Endothelial cell (in vitro differentiated cells): ENCODE data around the gene DENND1A. TPM values are rescaled to one million over a fixed set of nuclear protein-coding genes. Genes with fewer than 3 reads are reported as not detected.

Experiments
- DNase-seq: peaks from one replicate; pipeline ENCODE4 v3.0.0; 2021; ENCODE audit warnings: low spot score
- H3K27ac Mint-ChIP-seq: one replicate; pipeline ENCODE4 v1.8.0; 2021; ENCODE audit warnings: mixed read lengths, inconsistent platforms; ENCODE audit not compliant: unreplicated experiment
- H3K27me3 Mint-ChIP-seq: one replicate; pipeline ENCODE4 v1.8.0; 2021; ENCODE audit warnings: mild to moderate bottlenecking, moderate library complexity, mixed read lengths, inconsistent platforms; ENCODE audit not compliant: unreplicated experiment
- H3K36me3 Mint-ChIP-seq: one replicate; pipeline ENCODE4 v1.8.0; 2021; ENCODE audit warnings: mild to moderate bottlenecking, low read depth, mixed read lengths, inconsistent platforms; ENCODE audit not compliant: unreplicated experiment
- H3K4me1 Mint-ChIP-seq: one replicate; pipeline ENCODE4 v1.8.0; 2021; ENCODE audit warnings: mild to moderate bottlenecking, mixed read lengths, inconsistent platforms; ENCODE audit not compliant: unreplicated experiment
- H3K4me3 Mint-ChIP-seq: one replicate; pipeline ENCODE4 v1.8.0; 2021; ENCODE audit warnings: mild to moderate bottlenecking, mixed read lengths, inconsistent platforms; ENCODE audit not compliant: unreplicated experiment
- H3K9me3 Mint-ChIP-seq: one replicate; pipeline ENCODE4 v1.8.0; 2021; ENCODE audit warnings: mixed read lengths, inconsistent platforms; ENCODE audit not compliant: unreplicated experiment
- total RNA-seq: library from RNA; stranded (reverse); fragmentation: NEBNext Ultra II Directional; extraction: Animal tissue kit (Norgen Biotek cat#: 25700); gene quantifications from one replicate; pipeline ENCODE4 v1.2.1, GENCODE V29; 2021; ENCODE audit not compliant: unreplicated experiment
- TF ChIP-seq, protein P1 (sequence below): fragments of 200-600 bp; sonication (generic); IDR thresholded peaks from one replicate; pipeline ENCODE4 v1.5.0; 2021; ENCODE audit warnings: antibody characterized with exemption; ENCODE audit not compliant: unreplicated experiment

The DENND1A gene
- total RNA-seq, 1 donor from 2014 or later, result 14.1 TPM

DNA sequence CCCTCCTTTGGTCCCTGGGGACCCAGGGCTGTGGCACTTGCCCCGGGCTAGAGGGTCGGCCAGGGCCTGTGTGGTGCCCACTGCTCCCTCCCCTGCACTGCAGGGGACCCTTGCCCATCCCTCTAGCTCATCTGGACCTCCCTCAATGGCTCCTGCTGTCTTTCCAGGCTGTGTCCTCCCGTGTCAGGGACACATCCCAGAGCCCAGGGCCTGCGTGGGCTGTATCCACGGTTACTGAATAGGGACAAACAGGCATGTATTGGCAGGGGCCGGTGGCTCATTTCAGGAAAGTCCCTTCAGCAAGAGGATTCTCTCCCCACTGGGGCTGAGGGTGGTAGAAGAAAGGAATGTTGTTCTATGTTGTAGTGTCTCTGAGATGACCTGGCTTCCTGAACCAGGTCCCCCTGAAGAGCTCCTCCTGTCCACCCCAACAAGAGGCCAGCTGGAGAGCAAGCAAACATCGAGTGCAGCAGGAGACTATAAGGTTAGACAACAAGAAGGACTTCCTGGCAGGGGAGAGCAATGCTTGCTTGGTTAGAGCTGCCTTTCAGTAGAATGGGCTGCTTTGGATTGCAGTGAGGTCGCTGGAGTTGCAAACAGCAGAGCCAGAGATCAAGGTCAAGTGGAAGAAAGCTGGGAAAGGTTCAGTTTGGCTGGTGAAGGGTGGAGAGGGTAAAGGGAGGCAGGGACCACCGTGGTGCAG, 575.0 kb downstream of the DENND1A start:
- Mint-ChIP-seq H3K27me3 (peaks cover 16% of the 10 kb centered on the region), H3K9me3 (no peaks in the 10 kb centered on the region), H3K4me3 (no peak overlapping the region), H3K36me3 (no peaks in the 10 kb centered on the region), H3K4me1 (peaks cover 9% of the 10 kb centered on the region), H3K27ac (no peak overlapping the region)
- TF ChIP-seq, protein P1, sequence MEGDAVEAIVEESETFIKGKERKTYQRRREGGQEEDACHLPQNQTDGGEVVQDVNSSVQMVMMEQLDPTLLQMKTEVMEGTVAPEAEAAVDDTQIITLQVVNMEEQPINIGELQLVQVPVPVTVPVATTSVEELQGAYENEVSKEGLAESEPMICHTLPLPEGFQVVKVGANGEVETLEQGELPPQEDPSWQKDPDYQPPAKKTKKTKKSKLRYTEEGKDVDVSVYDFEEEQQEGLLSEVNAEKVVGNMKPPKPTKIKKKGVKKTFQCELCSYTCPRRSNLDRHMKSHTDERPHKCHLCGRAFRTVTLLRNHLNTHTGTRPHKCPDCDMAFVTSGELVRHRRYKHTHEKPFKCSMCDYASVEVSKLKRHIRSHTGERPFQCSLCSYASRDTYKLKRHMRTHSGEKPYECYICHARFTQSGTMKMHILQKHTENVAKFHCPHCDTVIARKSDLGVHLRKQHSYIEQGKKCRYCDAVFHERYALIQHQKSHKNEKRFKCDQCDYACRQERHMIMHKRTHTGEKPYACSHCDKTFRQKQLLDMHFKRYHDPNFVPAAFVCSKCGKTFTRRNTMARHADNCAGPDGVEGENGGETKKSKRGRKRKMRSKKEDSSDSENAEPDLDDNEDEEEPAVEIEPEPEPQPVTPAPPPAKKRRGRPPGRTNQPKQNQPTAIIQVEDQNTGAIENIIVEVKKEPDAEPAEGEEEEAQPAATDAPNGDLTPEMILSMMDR, result no peak
- peak; percentile 5 for DNase-seq

DNA sequence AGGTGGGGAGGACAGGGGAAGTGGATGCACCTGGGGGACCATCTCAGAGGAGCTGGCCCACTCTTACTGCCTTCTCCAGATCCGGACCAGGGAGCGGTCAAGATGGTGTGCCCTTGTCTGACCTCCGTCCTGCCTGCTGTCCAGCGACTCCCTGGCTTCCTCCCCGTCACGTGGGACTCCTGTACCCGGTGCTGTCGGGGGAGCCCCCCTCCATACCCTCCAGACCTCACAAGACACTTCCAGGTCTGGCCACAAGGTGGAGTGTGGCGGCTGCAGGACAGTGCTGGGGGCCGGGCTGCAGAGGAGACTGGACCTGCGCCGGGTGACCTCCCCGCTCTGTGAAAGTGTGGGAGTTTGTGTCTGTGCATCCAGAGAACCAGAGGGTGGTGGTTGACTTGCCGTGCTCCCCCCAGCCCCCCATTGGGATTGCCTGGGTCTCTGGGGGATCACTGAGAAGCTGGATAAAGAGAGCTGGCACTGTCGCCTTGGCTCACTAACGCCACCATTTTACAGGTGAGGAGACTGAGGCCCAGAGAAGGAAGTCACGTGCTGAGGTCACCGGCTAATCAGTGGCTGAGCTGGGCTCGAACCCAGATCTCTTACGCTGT, 575.8 kb downstream of the DENND1A start:
- Mint-ChIP-seq H3K4me1 (peaks cover 4% of the 10 kb centered on the region), H3K4me3 (no peak overlapping the region), H3K27me3 (peaks cover 15% of the 10 kb centered on the region), H3K9me3 (no peaks in the 10 kb centered on the region), H3K27ac (no peak overlapping the region), H3K36me3 (no peaks in the 10 kb centered on the region)
- TF ChIP-seq, protein P1, result peak; percentile 84
- DNase-seq, result peak; percentile 88

DNA sequence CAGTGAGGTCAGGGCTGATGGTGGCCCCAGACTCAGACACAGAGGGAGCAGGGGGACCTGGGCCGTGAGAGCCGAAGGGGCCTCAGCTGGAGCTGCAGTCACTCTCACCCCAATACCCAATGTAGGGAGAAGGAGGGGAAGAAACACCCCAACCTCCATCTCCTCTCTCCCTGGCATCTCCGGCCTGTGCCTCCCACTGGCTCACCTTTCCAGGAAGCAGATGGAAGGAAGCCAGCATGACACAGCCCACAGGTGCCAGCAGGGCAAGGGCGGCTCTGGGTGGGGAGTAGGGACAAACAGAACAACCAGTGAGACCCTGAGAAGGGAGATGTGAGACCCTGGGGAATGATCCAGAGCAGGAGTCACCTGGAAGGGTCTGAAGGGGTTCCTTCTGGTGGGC, 576.9 kb downstream of the DENND1A start:
- Mint-ChIP-seq H3K9me3 (no peaks in the 10 kb centered on the region), H3K4me3 (no peak overlapping the region), H3K27ac (no peak overlapping the region), H3K27me3 (peaks cover 12% of the 10 kb centered on the region), H3K4me1 (peaks cover 4% of the 10 kb centered on the region), H3K36me3 (no peaks in the 10 kb centered on the region)
- no peak for DNase-seq
- TF ChIP-seq, protein P1, result no peak

DNA sequence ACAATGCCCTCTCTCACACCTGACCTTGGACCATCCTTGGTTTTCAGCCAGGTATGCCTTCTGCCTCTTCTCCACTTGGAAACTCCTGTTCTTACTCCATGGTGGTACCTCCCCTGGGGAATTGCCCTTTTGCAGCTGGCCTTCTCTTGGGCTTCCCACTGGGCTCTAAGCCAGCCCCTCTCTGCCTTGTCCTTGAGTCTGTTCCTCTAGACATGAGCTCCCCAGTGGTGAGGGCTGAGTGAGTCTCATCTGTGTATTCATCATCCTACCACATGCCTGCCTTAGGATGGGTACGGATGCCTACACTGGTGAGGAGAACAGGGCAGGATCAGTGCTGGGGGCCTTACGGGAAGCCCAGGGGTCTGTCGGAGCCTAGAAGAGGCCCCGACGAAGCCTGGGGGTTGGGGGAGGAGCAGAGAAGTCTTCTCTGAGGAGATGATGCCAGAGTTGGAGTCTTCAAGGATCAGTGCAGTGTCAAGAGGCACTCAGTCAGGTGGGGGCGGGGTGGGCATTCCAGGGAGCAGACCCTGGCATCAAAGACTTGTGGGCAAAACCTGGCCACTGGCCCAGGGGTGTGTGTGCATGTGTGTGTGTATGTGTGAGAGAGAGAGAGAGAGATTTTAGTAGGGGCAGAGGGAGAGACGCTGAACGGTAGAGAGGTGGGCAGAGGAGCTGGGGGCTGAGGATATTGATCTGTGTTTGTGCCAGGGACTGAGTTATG, 579.2 kb downstream of the DENND1A start:
- TF ChIP-seq, protein P1, result no peak
- no peaks in the 10 kb centered on the region for H3K9me3 Mint-ChIP-seq
- DNase-seq, result no peak
- H3K36me3 Mint-ChIP-seq, result no peaks in the 10 kb centered on the region
- peaks cover under 1% of the 10 kb centered on the region for H3K4me1 Mint-ChIP-seq
- no peak overlapping the region for H3K27ac Mint-ChIP-seq
- H3K4me3 Mint-ChIP-seq, result no peak overlapping the region
- peaks cover 8% of the 10 kb centered on the region for H3K27me3 Mint-ChIP-seq
